GM21619 (cell line): ENCODE results near the gene PDE5A.

ENCODE experiments used
- ATAC-seq: cut with Tn5 transposase; IDR thresholded peaks from one replicate; pipeline ENCODE4 v1.9.1; 2021; ENCODE audit not compliant: unreplicated experiment

PDE5A gene

DNA sequence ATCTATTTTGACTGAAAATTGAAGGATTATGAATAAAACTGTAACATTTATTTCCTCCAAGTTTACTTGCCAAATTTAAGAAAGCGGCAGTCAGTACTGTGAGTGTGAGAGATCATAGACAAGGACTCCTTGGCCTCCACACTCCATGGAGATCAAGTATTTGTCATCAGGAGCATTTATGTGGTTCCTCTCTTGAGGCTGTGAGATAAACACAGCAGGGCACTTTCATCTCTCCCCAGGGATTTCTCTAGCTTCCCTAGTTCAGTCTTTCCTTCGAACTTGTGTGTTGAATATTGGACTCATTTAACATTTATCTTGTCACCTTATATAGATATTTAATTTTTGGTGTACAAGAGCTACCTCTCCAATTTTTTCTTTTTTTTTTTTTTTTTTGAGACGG lies 40.8 kb downstream of the PDE5A start:
- ATAC-seq, result no peak

DNA sequence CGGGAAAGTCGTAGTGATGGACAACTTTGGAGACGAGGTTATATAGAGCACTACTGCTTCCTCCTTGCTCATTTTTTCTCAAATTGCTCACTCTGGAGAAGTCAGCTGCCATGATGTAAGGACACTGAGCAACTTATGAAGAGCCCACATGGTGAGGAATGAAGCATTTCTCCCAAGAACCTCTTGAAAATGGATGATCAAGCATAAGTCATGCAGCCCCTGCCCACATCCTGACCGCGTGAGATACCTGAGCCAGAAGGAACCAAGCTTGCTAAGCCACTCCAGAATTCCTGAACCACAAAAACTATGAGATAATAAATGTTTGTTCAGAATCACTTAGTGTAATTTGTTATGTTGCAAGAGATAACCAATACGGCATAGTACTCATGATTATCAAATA lies 42.8 kb downstream of the PDE5A start:
- no peak for ATAC-seq

DNA sequence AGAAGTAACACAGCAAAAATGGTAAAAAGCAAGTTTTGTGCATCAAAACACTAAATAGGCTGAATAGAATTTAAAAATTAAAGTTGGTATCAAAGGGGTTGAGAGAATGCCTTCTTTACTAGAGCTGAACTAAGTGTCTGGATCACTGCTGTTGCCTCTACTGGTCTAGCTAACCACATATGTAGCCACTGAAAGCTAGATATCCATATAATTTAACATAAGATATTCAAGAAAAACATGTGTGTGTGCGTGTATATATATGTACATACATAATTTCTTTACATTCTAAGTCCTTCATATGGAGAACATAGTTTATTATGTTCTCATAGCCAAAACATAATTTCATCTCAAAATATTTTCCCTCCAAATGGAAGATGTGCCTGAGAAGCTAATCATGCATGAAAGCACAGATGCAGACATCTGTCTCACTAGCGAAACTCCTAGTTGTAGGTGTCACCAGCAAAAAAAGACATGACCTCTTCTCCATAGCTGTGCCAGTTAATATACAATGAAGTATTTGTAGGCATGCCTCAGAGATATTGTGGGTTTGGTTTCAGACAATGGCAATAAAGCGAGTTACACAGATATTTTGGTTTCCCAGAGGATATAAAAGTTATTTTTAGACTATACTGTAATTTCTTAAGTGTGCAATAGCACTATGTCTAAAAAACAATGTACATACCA lies 47.3 kb downstream of the PDE5A start:
- no peak for ATAC-seq

DNA sequence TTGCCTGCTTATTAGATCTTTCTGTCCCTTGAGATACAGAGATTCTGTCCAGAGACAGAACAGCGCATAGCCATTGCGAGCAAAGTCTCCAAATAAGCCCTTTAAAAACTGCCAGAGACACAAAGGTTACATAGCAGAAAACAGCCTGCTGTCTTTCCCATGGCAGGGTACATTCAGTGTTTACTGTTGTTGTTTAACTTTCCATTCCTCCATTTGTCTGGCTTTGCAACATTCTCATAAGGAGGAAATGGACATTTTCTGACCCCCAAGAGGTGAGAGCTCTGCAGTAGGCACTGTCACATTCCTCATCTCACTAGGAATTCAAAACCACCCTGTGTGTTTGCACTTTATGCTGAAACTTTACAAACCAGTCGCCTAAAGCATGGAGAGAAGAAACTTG lies 48.3 kb downstream of the PDE5A start:
- ATAC-seq, result no peak

DNA sequence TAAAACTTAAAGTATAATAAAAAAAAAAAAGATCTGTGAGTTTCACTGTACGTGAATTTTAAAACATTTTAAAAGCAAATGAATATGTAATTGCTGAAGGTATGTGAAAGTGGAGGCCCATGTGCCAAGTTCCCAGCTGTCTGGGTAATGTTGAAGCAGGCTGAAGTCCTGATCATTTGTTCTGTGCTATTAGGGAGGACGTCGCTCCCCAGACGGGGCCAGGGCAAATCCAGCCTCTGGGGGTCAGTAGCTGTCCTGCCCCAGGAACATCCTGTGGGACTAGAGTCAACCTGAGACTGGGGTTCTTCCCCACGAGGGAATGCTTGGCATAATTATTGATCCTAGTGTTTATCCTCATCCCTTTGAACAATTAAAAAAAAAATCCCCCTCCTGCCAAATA lies 48.8 kb downstream of the PDE5A start:
- ATAC-seq, result no peak

DNA sequence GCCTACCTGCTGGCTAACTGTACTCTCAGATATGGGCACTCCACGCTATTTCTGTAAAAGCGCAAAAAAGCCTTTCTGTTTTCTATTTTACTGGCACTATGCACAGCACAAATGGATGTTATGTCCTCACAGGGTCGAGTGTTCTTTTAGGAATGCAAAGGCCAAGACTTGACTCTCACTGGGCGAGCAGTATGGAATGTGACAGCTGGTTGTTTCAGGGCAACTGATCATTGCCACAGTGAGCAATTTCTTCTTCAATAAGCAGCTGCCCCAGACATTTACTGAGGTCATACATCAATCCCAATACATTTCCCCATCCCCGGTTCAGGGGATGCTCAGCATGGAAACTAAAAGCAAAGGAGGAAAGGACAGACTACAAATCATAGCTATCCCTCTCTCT lies 58.2 kb downstream of the PDE5A start:
- ATAC-seq, result no peak

DNA sequence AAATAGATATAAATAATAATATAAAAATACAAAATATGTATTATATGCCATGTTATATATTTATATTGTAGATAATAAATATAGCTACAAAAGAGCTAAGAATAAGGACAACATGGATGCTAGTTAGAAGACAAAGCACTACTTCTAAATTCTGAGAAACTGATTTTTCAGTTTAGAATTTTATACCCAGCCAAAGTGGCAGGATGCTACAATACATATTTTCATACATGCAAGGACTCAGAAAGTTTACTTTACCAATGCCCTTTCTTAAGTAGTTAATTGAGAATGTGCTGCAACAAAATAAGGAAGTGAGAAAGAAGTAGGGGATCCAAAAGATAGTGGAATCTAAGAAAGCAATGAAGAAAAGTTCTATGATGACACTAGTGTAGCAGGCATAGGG lies 64.5 kb downstream of the PDE5A start:
- no peak for ATAC-seq

DNA sequence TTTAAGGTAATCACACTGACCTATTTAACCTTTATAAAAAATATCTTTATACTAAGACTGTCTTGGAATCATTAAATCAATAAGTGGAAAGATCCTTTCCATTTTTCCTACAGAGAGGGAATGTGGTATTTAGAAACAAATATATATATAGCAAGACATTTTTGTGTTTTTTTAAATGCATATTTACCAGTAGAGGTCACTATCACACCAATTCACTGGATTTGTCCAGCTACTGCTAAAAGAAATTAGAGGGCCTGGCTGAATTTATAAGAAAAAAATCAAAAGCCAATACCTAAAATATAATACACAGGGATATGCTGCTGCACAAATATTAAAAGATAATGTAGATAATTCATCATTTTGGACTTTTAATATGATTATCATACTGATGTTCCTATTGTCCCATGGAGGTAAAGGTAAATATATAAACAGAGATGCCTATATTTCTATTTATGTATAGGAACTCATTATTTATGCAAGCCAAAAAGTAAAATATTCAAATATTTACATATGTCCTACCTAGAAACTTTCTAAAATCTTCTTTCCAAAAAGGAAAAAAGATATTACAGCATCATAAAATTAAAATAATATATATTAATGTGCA lies 69.5 kb downstream of the PDE5A start:
- no peak for ATAC-seq

DNA sequence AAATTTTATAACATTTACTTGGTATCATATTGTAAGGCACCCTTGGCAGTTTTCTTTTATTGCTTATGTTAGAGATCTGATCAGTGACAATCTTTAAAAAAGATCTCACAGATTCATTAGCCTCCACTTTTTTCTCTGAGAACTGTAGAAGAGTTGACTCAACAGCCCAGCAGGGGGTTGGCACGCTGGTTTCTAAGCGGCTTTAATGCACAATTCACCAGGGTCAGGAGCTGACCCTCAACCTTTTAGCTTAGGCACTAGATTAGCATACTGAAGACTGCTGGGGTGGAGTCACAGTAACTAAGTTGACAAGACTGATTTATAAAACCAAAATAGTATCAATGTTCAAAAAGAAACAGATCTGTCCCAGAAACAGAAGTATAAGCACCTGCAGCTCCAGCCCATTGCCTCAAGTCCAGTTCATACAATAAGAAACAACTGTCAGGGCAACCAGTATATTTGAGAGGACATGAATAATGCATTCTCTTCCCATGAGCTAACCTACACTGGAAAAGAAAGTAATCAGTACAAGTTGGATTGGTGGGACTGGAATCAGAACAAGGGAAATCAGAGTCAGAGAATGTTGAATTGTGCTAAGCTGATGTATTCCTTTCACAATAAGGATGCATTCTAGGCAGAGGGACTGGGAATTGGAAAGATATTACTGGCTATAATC lies 77.6 kb downstream of the PDE5A start:
- no peak for ATAC-seq

DNA sequence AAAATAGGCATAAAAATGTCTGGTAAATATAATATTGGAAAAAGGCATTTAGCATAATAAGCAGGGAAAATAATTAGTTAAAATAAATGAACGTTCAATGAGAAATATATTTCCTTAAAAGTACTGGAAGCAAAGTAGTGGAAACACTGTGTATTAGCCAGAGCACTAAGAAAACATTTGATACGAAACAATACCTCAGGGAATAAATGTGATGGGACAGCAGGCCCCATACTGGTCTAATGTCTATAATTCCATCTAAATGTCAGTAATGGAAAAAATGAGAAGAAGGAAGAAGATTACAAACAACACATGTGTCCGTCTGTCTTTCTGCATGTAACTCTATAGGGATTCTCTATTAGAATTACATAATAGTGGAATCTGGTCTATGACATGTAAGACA lies 79.0 kb downstream of the PDE5A start:
- no peak for ATAC-seq

DNA sequence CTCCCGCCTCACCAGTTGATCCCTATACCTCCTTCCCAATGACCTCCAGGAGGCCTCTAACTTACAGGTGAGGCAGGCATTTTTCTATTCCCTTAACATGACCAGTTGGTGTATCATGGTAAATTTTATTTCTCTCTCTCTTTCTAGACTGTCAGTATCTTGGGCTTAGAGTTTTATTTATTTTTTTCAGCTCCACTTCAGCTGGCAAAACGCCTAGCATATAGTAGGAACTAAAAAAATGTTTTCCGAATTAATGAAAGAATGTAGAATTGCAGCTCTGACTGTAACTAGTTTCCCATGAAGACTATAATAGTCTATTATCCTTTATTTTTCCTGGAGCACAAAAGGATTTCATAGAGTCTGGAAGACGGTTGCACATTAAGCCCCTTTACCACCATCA lies 84.8 kb downstream of the PDE5A start:
- ATAC-seq, result no peak

DNA sequence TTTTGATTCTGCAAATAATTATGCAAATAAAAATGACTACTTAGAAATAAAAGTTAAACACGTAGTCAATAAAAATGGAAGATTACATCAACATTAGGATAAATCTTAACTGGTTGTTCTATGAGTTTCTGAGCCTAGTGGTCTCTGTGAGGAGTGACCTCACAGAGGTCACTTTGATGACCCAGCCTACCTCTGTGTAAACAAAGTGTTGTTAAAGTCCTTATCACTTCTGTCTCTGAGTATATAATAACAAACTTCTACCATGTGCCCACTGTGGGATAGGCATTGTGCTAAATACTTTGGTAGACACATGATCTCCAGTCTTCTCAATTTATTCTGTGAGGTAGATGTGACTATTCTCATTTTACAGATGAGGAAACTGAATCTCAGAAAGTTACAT lies 85.4 kb downstream of the PDE5A start:
- ATAC-seq, result no peak

DNA sequence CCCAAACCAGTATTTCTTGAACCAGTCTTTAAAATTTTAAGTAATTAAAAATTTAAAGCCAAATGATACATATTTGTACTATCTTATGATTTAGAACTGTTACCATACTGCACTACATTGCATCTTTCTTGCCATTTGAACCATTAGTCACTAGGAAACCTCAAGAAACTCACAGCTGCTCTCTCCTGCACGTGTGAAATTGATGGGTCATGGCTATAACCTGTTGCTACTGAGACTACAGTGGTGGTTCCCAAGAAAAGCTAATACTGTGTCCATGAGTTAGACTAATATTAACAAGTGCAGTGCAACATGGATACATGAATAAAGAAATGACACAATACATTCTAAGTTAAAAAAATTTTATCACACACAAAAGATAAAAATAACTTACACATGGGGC lies 88.4 kb downstream of the PDE5A start:
- ATAC-seq, result no peak

DNA sequence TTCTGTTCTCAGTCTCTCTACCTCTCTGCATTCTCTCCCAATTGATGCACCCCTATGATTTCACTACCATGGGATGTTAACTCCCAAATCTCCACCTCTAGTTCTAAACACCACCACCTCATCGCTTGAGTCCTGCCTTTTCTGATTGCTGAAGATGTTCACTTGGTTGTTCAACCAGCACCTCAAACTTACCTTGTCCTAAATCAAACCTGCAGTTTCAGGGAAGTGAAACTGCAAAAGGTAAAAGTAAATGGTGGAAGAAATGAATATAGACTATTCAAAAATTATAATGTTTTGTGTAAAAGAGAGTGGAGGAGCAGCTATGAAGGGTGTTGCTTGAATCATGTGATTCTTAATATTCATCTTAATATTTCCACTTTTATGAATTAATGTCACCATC lies 91.0 kb downstream of the PDE5A start:
- no peak for ATAC-seq

DNA sequence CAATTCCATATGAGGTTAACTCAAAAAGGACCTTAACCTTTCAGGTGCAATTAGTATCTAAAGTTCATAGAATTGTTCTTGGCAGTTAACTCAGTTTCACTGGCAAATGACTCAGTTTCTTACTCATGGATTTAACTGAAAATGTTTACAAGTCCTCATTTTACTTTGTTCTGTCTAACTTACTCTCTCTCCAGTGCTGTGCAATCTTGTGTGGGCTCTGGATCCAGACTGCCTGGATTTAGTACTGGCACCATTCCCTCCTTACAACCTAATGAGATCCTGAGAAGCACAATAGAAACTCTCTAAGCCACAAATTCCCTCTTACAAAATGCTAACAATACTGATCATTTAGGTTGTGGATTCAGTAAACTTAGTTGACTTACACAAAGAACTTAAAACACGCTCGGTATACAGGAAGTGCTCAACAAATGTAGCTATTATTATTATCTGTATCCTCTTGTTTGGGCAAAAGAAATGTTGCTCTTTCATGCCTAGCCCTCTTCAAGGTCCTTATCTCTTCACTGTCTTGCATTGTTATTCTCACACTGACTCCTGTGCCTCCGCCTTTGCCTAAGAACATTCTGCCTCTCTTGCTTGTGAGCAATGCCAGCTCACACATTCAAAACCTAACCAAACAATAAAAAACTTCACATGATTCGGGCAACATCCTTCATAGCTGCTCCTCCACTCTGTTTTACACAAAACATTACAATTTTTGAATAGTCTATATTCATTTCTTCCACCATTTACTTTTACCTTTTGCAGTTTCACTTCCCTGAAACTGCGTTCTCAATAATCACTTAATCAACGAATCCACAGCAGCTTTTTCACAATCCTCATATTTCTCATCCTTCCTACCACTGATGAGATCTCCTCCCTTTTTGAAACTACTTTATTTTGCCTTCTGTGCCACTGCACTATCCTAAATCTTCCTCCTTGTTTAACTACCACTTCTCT lies 91.8 kb downstream of the PDE5A start:
- ATAC-seq, result no peak

DNA sequence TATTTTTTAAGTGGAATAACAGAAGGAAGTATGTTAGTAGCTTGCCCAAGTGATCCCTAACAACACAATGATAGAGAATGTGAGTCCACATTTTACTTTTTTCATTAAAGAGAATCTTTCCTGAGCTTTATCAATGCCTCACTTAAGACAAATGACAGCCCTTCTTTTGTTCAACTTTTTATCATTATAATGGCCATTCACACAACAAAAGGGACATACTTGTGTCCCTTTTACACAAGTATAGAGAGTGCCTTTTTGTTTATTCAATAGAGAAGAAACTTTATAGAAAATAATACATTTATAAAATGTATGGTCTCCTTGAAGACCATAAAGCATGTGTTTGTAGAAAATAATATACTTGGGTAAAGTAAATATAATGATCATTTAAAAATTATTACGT lies 96.3 kb downstream of the PDE5A start:
- no peak for ATAC-seq

DNA sequence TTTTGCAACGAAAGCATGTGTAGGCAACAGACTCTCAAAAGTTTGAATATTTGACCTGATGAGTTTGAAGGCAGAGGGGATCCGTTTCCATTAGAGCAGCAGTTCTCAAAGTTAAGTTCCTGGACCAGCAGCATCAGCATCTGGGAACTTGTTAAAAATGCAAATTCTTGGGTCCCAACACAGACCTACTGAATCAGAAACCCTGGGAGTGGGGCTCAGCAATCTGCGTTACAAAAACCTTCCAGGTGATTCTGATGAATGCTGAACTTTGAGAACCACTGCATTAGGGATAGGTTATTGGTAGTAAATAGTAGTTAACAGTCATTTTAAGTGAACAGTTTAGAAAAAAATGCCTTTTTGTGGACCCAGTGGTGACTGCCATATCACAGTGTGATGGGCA lies 98.8 kb downstream of the PDE5A start:
- ATAC-seq, result no peak

DNA sequence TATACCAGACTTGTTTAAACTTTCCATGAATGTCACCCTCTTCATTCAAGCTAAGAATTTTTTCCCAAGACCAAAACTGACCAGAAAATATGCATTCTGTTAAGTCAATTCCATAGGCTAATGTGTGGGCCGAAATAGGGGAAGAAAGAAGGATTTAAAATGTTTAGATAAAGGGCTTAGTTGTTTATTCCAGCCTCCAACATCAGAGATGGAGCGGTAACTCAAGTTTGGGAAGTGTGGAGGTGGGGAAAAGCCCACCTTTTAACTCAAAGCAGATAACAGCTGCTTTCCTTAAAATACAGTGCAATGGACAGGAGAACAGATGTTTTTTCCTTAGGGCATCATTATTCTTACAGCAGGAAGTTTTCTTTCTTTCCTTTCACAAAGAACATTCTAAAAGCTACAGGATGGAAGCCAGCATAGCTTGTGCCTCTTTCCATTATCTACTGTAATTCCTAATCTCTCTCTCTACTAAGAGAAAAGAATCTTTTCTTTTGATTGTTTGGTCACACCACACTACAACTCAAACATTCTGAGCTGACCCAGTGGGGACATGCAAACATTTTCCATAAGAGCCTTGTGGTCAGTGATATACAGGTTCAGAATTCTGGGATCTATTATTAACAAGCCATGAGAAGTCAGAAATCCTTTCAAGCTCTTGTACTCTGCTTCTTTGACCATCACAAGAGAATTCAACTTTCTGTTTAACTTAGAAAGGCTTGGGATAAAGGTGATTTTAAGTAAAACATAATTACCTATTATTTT lies 101.6 kb downstream of the PDE5A start:
- no peak for ATAC-seq

DNA sequence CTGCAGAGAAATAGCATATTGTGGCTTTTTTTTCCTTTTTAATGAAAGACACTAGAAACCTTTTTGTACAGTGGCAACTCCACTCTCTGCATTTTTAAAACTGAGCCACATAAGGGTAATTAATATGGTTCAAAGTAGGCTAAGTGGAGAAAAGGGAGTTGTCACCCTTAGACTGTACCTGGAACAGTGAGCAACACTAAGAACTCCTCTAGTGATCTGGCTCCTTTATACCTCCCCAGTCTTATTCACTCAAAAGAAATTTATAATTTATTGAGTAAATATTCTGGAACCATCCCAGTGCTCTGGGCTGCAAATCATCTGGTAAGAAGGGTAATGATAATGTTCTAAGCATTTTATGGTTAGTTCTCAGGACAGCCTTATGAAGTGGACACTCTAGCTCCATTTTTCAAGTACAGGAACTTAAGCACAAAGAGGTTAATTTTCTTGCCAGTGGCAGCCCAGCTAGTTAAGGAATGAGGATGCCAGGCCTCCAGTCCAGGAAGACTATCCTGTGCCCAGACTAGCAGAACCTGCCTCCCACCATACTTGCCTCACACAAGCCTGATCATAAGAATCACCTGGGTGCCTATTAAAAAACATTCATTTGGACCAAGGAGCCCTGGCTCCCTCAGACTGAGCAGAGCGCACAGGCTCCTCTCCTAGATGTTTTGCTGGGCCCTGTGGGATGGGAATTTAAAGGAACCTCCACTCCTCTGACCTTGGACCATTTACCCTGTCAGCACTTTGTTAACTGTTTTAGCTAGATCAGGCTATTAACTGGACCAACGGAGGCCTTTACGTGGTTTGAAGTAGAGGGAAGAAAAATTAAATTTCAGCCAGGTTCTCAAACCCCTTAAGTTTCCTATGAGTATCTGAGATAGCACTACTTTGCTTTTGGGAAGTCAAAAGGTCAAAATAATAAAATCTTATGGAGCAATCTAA lies 102.6 kb downstream of the PDE5A start:
- no peak for ATAC-seq
